GM19035 (cell line): Measurements from ENCODE around the gene EFHC1.

Experiments
- ATAC-seq: cut with Tn5 transposase; IDR thresholded peaks from one replicate; pipeline ENCODE4 v1.9.1; 2021; ENCODE audit not compliant: unreplicated experiment

EFHC1 gene

DNA sequence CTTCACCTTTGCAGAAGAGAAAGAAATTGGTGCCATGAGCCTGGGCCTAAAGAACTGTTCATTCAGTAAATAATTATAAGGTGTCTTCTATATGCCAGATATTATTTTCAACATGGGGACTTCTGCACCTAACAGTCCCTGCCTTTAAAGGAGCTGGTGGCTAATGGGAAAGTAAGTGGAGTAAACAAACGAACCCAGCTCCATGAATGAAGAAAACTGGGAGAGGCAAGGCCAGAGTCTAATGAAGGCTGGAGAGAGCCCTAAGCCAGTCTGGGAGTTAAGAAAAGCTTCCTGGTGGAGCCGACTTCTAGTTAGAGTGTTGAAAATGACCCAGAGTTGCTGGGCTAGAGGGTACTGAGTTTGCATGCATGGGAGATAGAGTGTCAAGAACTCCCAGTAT is 24.2 kb upstream of the EFHC1 start:
- no peak for ATAC-seq

GRCh38 chr6:52399511-52400312 is 20.4 kb upstream of the EFHC1 start:
- ATAC-seq: no peak

DNA sequence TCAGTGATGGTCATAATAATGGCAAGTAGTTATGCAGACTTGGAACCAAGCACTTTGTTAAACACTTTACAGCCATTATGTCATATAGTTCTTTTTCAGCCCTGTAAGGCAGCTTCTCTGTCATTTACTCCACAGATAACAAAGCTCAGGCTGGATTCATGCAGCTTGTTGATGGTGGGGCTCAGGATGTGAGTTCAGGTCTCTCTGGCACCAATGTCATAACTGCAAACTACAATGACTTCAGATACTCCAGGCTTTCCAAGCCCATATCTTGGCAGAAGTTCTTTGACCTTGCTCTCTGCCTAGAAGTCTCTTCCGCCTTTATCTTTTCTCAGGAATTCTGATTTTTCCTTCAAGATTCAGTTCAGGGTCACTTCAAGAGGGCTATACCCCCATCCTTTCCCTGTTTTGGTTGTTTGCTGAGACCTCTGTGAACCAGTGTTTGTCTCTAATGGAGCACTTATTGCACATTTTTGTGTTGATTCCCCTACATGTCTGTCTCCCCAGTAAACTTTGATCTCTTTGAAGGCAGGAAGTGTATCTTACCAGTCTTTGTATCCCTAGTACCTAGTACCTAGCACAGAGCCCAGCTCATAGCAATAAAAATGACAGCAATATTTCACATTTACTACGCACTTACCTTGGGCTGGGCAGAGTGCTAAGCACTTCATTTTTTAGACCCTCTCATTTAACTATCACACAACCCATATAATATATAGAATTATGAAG is 19.7 kb upstream of the EFHC1 start:
- no peak for ATAC-seq

GRCh38 chr6:52403086-52403485 is 17.1 kb upstream of the EFHC1 start:
- no peak for ATAC-seq

DNA sequence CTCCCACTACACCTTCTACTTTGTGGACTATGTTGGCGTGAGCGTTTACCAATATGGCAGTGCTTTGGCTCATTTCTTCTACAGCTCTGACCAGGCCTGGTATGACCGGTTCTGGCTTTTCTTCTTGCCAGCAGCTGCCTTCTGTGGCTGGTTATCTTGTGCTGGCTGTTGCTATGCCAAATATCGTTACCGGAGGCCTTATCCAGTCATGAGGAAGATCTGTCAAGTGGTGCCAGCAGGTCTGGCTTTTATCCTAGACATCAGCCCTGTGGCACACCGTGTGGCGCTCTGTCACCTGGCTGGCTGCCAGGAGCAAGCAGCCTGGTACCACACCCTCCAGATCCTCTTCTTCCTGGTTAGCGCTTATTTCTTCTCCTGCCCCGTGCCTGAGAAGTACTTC is 16.5 kb upstream of the EFHC1 start:
- no peak for ATAC-seq

DNA sequence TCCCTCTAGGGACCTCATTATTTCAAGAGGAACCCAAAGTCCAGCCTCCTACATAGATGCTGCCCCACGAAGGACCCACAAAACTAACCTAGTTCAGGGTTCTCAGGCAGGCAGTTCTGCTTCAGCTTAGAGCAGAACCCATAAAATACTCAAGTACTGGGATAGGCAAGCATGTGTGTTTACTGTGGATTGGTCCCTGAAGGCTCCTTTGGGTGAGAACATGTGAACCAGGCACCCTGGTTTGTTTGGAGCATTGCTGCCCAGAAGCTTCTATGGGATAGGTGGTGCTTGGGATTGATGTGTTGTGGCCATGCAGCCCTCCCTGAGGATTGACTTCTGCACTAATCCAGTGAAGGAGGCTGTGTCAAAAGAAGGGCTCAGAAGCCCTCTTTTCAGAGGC is 14.9 kb upstream of the EFHC1 start:
- ATAC-seq: no peak

GRCh38 chr6:52407467-52407866 is 12.7 kb upstream of the EFHC1 start:
- ATAC-seq: peak; percentile 67

GRCh38 chr6:52409499-52409898 is 10.6 kb upstream of the EFHC1 start:
- ATAC-seq: no peak

DNA sequence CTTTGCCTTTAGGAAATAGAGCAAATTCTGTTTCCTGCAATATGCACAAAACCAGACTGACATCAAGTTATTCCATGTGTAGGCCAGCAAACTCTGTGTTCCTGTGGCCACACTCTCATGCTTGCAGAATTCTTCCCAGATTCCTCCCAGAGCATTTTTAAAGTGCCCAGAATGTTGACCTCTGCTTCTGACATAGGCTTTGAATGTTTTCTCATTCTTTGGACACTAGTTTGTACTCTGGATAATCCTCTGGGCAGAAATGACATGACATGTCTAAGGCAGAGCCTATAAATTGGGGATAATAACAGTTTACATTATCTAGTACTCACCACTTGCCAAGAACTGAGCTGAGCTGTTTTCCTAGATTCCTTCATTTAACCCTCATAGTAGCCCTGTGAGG is 9.2 kb upstream of the EFHC1 start:
- no peak for ATAC-seq

- ATAC-seq: no peak
Measured at GRCh38 chr6:52411911-52412310, 8.2 kb upstream of the EFHC1 start.

- no peak for ATAC-seq
Measured at GRCh38 chr6:52415333-52415732, 4.8 kb upstream of the EFHC1 start.

GRCh38 chr6:52415917-52416628 is 4.1 kb upstream of the EFHC1 start:
- ATAC-seq: no peak

DNA sequence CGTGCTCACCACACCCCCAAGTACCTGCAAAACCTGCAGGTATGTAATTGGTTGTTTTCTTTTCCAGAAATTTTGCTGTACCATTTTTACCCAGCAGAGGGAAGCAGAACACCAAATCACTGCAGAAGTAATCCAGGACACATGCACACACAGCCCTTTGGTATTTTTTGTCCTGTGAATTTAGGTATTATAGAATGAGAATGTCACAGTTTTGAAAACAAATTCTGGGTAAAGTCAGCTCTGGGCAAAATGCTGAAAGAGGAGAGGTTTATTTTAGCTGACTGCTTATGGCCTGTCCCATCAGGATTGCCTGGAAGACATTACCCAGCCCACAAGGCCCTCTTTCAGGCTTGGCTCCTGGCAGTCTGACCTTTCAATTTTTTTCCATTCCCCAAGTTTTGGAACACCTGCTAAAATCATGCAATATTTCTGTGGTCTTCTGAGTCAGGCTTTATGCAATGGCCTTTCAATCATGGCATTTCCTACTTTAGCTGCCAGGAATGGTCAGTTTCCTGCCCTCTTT is 3.5 kb upstream of the EFHC1 start:
- no peak for ATAC-seq

GRCh38 chr6:52417675-52418111 is 2.4 kb upstream of the EFHC1 start:
- no peak for ATAC-seq

- no peak for ATAC-seq
Measured at GRCh38 chr6:52418606-52419005, 1.5 kb upstream of the EFHC1 start.

- ATAC-seq: no peak
Measured at GRCh38 chr6:52420668-52421358, 671 bp downstream of the EFHC1 start.

GRCh38 chr6:52422156-52422555 is 2.0 kb downstream of the EFHC1 start:
- ATAC-seq: no peak

GRCh38 chr6:52423448-52423847 is 3.3 kb downstream of the EFHC1 start:
- no peak for ATAC-seq

- ATAC-seq: no peak
Measured at GRCh38 chr6:52423971-52424381, 3.8 kb downstream of the EFHC1 start.

DNA sequence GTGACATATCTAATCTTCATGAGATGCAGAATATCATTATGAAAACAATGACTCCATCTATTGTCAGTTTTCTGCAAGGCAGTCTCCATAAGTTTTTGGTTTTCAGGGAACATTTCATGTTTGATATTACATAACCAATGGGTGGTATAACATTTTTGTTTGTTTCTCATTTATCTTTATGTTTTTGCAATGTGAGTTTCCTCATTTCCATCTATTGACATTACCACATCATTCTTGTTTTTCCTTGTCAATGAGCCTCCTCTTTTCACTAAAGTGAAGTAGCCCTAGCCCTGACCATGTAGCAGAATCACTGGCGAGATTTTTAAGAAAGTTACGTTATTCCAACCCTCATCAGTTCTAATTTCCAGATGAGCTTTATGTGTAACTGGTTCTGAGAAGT is 4.4 kb downstream of the EFHC1 start:
- no peak for ATAC-seq

DNA sequence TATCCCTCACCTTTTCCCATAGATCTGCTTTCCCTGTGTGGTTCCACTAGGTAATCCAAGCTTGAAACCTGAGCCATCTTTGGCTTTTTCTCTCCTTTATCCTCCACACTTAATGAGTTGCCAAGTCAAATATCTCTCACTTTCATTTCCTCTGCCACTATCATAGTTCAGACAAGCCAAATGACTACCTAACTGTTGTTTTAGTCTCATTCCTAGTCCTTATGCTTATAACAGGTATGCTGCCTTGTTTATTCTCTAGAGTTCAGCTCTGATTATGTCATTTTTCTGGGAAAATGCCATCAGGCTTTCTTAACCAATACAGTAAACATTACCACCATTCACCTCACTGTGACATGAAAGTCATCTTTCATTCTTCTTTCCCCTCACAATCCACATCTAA is 6.5 kb downstream of the EFHC1 start:
- ATAC-seq: no peak
